ENCODE data around the gene WFIKKN1.
A peak's percentile ranks its signal among the peaks of the same experiment; 100 is the strongest.

WFIKKN1 gene

GRCh38 chr16:626787-627453 is 3.9 kb upstream of the WFIKKN1 start (continued):
- TF ChIP-seq HOXA7 (CRISPR knock-in tag; IDR thresholded peaks at IDR 0.05; ENCODE audit: borderline replicate concordance): no peak
- TF ChIP-seq INSM2 (tag by site-specific recombination; IDR thresholded peaks at IDR 0.05): peak; percentile 61; the same call in 1 of the 2 replicates
- no peak for TF ChIP-seq ZNF133 (tag by site-specific recombination; IDR thresholded peaks at IDR 0.05)
- peak; percentile 96 for TF ChIP-seq ZNF600 (tag by site-specific recombination; IDR thresholded peaks at IDR 0.05)
- no peak for TF ChIP-seq ZNF530 (tag by site-specific recombination; IDR thresholded peaks at IDR 0.05; ENCODE audit: low read depth)
- TF ChIP-seq ATF2 (tag by site-specific recombination; IDR thresholded peaks at IDR 0.05; ENCODE audit: low read depth): no peak
- no peak; the same call in 1 of the 2 replicates for TF ChIP-seq ZIC2 (tag by site-specific recombination; IDR thresholded peaks at IDR 0.05)
- no peak for TF ChIP-seq PBX3 (CRISPR knock-in tag; IDR thresholded peaks at IDR 0.05)
- no peak for TF ChIP-seq GLIS2 (tag by site-specific recombination; IDR thresholded peaks at IDR 0.05)
- no peak for TF ChIP-seq ZNF701 (tag by site-specific recombination; IDR thresholded peaks at IDR 0.05)
- peak; percentile 73 for TF ChIP-seq ZNF629 (tag by site-specific recombination; IDR thresholded peaks at IDR 0.05)
- no peak for TF ChIP-seq TCF7L2 (IDR thresholded peaks at IDR 0.05; ENCODE audit: borderline replicate concordance, low read depth, low read length)
- no peak for TF ChIP-seq ZBTB49 (tag by site-specific recombination; IDR thresholded peaks at IDR 0.05; ENCODE audit: low read depth)
- no peak for TF ChIP-seq ZNF433 (tag by site-specific recombination; IDR thresholded peaks at IDR 0.05; ENCODE audit: low read depth)
- TF ChIP-seq ZNF654 (tag by site-specific recombination; IDR thresholded peaks at IDR 0.05; ENCODE audit: low read depth): no peak
- 0 out of 2 replicates have a peak, but pooled peaks have one; percentile 27 for TF ChIP-seq ZNF2 (tag by site-specific recombination; IDR thresholded peaks at IDR 0.05)
- TF ChIP-seq ZNF18 (tag by site-specific recombination; IDR thresholded peaks at IDR 0.05): no peak
- TF ChIP-seq ZNF302 (tag by site-specific recombination; IDR thresholded peaks at IDR 0.05; ENCODE audit: low read depth): no peak
- TF ChIP-seq ZNF311 (tag by site-specific recombination; IDR thresholded peaks at IDR 0.05; ENCODE audit: borderline replicate concordance): no peak
- TF ChIP-seq ZFP69B (tag by site-specific recombination; IDR thresholded peaks at IDR 0.05): peak; percentile 43; the same call in 1 of the 2 replicates
- TF ChIP-seq ZBTB8A (tag by site-specific recombination; IDR thresholded peaks at IDR 0.05): peak; percentile 73
- TF ChIP-seq ZBTB6 (tag by site-specific recombination; IDR thresholded peaks at IDR 0.05): peak; percentile 48; the same call in 1 of the 2 replicates
- TF ChIP-seq SP7 (tag by site-specific recombination; IDR thresholded peaks at IDR 0.05): peak; percentile 47; the same call in 1 of the 2 replicates
- TF ChIP-seq SETDB1 (IDR thresholded peaks at IDR 0.05; ENCODE audit: insufficient read length, low read length): no peak
- TF ChIP-seq ZNF23 (tag by site-specific recombination; IDR thresholded peaks at IDR 0.05; ENCODE audit: borderline replicate concordance): no peak
- no peak for TF ChIP-seq ZNF555 (tag by site-specific recombination; conservative IDR thresholded peaks at IDR 0.05)
- TF ChIP-seq ZNF843 (tag by site-specific recombination; IDR thresholded peaks at IDR 0.05): no peak
- no peak for TF ChIP-seq ZNF664 (tag by site-specific recombination; IDR thresholded peaks at IDR 0.05)
- TF ChIP-seq SP2 (tag by site-specific recombination; IDR thresholded peaks at IDR 0.05): no peak
- no peak for TF ChIP-seq ZNF138 (tag by site-specific recombination; IDR thresholded peaks at IDR 0.05; ENCODE audit: borderline replicate concordance)
- TF ChIP-seq SCRT1 (tag by site-specific recombination; IDR thresholded peaks at IDR 0.05; ENCODE audit: borderline replicate concordance): 0 out of 2 replicates have a peak, but pooled peaks have one; percentile 47
- TF ChIP-seq ZNF596 (tag by site-specific recombination; IDR thresholded peaks at IDR 0.05): no peak

Measured in HEK293 (cell line).